Stimulated activated CD4-positive, alpha-beta T cell treated with anti-CD3 and anti-CD28 coated beads, Interleukin-12 subunit alpha, Interleukin-12 subunit beta, amount 100 ng/mL, for 4 hours (primary cell): ENCODE measurements around the gene PROB1.
"Not testable (repeated sequence)": the region's sequence is repeated elsewhere in the genome, so short reads cannot be mapped to it uniquely, and the experiment has no call there.

Experiments
- DNase-seq: peaks from one replicate; pipeline ENCODE4 v3.0.0-alpha.2; 2020

Gene PROB1

DNA sequence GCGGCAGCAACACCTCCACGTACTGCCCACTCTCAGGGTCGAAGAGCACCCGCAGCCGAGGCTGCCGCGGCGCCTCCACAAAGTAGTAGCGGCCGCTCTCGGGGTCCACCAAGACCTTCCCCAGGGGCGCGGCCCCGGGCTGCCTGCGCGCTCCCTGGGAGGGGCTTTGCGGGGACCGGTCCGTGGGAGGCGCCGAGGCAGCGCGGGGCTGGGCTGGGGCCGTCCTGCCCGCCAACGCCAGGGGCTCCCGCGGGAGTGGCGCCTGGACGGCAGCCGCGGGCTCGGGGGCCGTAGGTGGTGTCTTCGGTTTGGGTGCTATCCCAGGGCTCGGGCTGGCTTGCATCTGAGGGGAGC, 2.6 kb downstream of the PROB1 start:
- DNase-seq, result no peak

- no peak for DNase-seq
Observed at GRCh38 chr5:139391570-139392323, 3.2 kb downstream of the PROB1 start.

- DNase-seq, result no peak
Observed at GRCh38 chr5:139390639-139391569, 4.0 kb downstream of the PROB1 start.

- no peak for DNase-seq
Observed at GRCh38 chr5:139389701-139390638, 4.9 kb downstream of the PROB1 start, which contains the start of gene MZB1. MZB1 (minus strand) TSS chr5:139389913; CDS start chr5:139389856, 57 bp downstream.

DNA sequence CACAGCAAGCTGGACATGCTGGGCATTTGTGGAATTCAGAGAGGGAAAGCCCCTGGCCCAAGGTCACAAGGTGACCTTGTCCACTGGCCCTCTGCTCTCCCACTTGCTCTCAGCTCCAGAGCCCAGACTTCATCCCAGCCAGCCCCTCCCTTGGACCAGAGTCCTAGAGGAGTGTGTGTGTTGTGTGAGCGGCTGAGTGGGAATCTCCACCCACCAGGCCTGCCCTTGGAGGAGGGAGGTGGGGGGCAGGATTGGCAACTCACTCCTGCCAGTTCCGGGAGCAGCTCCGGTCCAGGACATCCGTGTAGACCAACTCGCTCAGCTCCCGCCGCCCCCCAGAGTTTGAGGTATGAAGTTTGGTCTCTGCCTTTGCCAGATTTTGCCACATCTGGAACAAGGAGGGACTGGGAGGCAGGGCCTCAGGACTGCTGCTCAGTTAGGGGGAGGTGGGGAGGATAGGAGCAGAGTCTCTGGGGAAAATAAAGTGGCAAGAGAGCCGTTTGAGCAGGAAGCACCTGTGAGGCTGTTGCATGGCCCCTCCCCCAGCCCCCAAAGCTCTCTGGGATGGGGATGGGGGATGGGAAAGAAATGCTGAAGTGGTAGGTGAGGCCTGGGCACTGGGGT, 6.6 kb downstream of the PROB1 start:
- no peak for DNase-seq

DNA sequence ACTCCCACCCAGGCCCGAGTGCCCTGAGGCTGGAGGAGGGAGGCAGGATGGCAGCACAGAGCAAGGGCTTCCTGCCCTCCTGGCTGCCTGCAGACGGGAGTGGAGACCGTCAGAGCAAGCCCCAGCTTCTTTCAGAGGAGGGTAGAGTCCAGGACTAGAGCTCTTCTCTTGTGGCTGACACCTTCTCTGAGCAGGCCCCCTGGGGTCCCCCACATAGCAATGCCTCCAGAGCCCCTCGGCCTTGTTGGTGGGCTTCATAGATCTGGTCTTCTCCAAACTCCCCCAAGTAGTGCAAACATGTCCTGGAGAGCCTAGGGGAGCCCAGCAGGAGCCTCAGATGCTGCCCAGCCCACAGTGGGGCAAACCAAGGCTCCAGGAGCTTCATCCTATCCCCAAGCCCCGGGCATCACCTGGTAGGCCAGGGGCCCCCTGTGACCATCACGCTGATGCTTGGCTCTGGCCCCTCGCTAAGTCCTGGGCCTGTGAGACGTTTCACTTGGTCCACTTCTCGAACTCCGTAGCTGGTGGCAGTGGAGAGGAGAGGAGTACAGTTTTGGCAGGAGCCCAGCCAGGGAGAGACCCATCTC, 7.2 kb downstream of the PROB1 start:
- no peak for DNase-seq

DNA sequence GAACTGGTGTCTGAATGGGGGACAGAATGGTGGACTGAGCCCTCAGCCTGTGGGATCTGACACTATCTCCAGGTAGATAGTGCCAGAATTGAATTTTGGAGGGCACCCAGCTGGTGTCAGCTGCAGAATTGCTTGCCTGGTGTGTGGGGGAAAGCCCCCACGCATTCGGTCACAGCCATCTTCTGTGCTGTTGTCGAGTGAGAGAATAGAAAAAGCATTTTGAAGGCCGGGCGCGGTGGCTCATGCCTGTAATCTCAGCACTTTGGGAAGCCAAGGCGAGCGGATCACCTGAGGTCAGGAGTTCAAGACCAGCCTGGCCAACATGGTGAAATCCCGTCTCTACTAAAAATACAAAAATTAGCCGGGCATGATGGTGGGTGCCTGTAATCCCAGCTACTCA, 7.9 kb downstream of the PROB1 start:
- not testable (repeated sequence) for DNase-seq

DNA sequence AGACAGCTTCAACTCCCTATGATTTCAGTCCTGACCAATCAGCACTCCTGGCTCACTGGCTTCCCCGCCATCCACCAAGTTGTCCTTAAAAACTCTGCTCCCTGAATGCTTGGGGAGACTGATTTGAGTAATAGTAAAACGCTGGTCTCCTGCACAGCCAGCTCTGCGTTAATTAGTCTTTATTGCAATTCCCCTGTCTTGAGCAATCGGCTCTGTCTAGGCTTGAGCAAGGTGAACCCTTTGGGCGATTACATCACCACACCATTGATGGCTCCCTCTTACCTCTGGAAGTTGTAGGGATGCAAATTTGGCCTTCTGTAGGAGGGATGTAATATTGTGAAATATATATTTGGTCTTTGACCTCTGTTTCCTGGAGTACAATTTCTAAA, 8.9 kb downstream of the PROB1 start:
- no peak for DNase-seq

DNA sequence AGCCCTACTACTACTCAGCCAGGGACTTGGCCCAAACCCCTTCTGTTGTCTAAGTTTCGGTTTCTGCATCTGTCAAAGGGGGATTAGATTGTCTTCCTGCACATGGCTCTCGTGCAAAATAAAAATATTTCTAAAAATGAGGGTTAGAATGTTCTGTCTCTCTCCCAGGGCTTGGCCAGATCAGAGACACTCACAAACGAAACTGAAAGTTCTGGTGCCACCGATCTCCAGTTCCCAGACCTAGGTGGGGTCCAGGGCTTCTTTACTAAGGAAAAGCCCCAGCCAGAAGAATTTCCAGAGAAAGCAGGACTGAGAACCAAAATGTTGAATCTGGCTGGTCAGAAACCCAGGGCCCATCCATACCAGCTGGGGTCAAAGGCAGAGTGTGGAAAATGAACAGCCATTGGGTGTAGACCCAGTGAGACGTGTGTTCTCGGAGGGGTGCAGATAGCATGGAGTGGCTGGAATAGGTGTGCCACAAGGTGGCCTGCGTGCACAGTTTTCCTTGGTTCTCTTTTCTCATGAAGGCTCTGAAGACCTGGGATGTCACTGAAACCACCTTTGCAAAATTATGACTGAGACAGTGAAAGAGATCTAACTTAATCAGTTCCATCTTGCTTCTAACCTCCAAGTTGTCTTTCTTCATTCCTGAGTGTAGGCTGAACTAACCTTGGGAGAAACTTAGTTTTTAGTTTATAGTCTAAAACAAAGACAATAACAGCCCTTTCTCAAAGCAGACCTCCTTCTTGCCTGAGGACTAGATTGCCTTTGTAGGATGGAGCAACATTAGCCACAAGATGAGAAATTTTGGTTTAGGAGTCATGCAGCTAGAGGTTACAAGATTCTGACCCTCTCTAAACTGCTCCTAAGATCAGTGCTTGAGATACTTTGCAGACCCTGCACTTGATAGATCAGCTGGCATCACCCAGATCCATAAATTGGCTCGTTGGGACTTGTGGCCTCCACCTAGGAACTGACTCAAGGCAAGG, 9.5 kb downstream of the PROB1 start:
- no peak for DNase-seq

- DNase-seq, result no peak
Observed at GRCh38 chr5:139384591-139385051, 10.3 kb downstream of the PROB1 start.

- DNase-seq, result no peak
Observed at GRCh38 chr5:139383993-139384590, 10.8 kb downstream of the PROB1 start.

DNA sequence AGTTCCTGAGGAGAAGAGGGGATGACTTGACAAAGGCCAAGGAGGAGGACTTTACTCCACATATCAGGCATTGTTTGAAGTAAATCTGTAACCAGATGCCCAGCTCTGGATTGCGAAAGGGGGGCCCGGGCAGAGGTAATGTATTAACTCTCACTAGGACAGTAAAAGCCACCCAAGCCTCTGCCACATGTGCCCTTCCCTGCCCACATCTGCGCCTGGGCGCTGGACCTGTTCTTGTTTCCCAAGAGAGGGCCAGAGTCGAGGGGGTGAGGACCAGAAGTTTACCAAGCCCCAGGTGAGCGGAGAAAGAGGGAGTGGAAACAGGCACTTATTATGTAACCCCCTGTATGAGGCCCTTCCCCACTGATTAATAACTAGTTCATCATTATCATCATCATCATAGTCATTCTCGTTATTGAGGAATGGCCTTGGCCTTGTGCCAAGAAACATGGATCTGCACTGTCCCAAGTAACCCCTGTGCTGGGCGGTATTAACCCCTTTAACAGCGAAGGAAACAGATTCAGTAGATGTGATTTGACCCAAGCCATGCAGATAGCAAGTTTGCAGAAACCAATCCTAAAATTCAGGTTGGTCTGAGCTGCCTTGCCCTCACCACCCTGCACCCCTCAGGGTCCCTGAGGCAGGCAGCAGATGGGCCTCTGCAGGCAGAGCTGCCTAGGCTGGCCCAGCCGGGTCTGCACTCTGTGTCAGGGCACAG, 11.5 kb downstream of the PROB1 start, which contains the start of gene SLC23A1:
Gene SLC23A1, minus strand, starts transcription at position 23 of the 718 bp plus-strand sequence. CDS start 44 bp downstream, outside the sequence.
- DNase-seq, result no peak

DNA sequence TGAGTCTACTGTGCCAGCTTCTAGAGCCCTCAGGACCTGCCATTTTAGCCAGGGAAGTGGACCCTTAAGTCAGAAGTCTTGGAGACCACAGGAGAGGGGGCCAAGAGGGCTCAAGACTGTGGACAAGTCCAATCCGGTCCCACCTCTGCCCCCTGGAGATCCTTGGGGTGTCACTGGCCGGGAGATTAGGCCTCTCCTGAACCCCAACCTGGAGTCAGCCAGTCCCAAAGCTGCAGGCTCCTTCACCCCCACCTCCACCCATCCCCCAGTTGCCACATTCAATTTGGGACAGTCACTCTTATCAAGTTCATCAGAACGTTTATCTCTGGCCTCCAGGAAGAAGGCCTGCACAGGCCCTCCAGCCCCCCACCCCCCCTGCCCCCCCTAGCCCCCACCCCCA, 12.1 kb downstream of the PROB1 start:
- DNase-seq, result no peak

GRCh38 chr5:139381837-139382761, 12.8 kb downstream of the PROB1 start:
- DNase-seq, result no peak

GRCh38 chr5:139379626-139380449, 15.1 kb downstream of the PROB1 start:
- no peak for DNase-seq

DNA sequence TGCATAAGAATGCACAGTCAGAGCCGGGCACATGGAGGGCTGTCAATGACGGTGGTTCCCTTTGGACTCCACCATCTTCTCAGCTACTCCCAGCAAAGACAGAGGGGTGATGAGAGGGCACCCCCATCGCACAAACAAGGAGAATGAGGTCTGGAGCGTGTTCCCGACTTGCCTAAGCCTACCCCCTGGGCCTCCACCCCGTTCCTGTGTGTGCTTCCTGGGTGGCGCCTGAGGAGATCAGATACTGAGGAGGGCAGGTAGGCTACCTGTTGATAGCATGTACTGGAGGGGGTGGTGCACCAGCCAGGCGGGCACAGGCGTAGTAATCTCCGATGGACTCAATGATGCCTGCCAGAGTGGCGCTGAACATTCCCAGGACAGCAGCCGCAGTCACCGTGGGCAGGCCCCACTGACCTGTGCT, 16.0 kb downstream of the PROB1 start:
- DNase-seq, result no peak
